Hypothalamus (tissue), 51 donors: ENCODE data around the gene RCE1.
A peak's percentile ranks its signal among the peaks of the same experiment; 100 is the strongest.

Source experiments
- DNase-seq, 51 donors: peaks; one replicate each; lab custom pipeline; 2025; lab: John Stamatoyannopoulos, UW

RCE1 gene

GRCh38 chr11:66868082-66868725 lies 25.0 kb downstream of the RCE1 start:
- no peak for DNase-seq

DNA sequence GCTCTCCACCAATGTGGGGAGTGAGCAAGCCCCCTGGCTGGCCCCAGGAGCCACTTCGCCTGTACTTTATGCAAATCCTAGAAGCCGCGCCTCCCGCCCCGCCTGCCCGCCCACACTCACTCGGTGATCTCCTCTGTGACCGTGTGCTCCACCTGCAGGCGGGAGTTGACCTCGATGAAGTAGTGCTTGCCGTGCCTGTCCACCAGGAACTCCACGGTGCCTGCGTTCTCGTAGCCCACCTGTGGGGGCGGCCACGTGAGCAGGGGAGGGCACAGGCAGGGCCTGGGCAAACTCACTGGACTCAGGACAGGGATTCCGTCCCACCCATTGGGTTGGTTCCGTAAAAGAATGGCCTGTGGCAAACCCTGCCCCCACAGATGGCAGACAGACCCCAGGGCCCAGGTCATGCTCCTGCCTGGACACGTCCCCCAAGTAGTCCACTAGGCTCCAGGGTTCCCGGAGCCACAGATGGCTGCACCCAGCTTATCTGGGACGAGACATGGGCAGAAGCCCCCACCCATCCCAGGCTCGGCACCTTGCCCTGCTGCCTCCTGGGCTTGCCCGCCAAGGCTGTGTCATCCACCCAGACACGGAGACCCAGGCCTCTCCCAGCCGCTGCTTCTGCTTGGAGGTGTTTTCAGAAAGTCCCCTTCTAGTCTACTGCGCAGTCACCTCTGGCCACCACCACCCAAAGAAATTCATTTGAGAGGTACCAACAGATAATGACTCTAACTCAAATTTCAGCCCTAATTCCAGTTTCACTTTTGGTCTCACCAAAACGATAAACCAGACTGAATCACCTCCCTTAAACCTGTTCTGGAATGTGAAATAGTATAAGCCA lies 25.7 kb downstream of the RCE1 start:
- DNase-seq = no peak

DNA sequence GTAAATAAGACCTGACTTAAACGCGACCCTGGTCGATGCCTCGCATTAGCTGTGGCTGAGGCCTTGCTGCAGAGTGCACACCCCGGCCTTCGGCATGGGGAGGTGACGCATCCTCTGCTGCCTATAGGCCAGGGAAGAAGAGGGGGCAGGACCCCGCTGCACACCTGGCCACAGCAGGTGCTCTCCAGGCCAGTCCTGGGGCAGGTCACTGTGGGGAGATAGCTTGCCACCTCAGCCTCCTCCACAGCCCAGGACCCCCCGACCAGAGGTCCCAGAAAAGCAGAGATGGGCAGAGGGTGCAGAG lies 26.3 kb downstream of the RCE1 start:
- DNase-seq = no peak

DNA sequence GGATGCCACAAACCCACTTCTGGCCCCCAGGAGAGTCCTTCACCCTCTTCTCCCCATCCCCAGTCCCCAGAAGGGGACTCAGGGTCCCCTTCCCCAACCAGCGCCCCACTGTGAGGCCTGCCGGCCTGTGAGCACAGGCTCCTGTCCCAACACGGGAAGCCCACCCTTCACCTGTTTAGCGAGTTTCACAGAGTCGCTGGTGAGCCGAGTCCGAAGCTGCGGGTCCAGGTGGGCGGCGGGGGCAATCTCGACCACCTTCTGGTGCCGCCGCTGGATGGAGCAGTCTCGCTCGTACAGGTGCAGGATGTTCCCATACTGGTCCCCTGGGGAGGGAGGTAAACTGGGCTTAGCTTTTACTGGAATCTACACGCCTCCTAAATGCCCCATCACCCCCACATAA lies 26.9 kb downstream of the RCE1 start:
- no peak for DNase-seq

- no peak for DNase-seq
These were observed 27.6 kb downstream of the RCE1 start for GRCh38 chr11:66870616-66871520.

- DNase-seq = no peak
These were observed 28.3 kb downstream of the RCE1 start for GRCh38 chr11:66871521-66871901.

- no peak for DNase-seq
These were observed 31.0 kb downstream of the RCE1 start for GRCh38 chr11:66874232-66874631.

DNA sequence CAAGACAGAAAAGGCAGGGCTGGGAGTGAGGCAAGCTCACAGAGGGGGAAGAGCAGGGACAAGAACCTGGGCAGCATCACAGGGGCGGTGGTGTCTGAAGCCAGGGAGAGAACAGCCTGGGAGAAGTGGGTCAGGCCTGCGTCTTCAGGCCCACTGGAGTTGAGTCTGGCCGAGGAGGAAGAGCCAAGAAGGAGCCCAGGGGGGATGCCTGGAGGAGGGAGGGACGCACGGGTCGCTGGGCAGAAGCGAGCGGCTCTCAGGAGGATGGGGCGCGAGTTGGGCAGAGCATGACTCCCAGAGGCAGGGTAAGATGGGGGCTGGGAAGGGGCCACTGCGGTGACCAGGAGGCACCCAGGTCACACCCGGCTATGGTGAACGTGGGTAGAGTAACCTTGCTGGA lies 32.1 kb downstream of the RCE1 start:
- DNase-seq = no peak

DNA sequence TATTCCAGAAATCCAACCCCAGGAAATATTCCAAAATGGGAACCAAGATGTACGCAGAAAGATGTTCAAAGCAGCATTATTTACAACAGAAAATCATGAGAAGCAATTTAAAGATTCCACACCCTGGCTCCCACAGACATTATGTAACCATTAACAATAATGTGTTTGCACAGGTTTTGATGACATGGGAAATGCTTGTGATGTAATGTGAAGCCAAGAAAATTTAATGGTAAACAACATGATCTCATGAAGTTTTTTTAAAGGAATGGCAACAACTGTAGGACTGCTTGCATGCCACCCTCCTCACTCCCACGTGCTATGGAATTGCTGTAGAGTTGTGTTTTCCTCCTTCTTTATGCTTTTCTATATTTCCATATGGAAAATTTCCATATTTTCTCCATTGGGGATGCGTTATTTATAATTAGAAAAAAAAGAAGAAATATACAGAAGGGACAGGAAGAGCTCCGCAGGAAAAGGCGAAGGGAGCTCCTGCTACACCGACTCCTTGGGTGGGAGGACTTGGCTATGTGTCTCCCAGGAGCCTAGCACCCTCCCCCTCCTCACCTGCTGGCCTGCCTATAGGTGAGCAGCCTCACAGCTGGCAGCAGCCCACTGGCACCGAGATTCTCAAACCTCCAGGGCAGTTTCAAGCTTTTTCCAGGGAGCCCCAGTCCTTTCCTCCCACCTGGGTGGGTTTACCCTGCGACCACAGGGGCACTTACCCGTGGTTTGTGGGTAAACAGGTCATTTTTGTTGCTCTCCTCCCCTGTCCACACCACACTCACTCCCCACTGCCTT lies 34.5 kb downstream of the RCE1 start:
- DNase-seq = no peak

GRCh38 chr11:66878474-66878873 lies 35.2 kb downstream of the RCE1 start:
- no peak for DNase-seq

DNA sequence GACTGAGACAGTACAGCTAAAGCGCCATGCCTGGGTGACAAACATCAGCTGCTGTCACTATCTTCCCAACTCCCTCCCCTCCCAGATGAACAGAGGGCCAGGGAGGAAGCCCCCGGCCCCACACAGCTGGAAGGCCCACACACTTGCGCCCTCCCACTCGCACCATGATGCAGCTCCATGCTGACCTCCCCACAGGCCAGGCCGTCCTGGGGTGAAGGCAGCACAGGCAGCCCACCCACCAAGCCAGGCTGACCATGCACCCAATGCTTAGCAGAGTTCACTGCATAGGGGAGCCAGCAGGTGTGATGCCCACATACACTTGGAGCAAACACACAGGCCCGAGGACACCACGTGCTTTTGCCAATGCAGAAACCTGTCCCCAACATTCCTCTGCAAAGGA lies 35.8 kb downstream of the RCE1 start:
- no peak for DNase-seq

DNA sequence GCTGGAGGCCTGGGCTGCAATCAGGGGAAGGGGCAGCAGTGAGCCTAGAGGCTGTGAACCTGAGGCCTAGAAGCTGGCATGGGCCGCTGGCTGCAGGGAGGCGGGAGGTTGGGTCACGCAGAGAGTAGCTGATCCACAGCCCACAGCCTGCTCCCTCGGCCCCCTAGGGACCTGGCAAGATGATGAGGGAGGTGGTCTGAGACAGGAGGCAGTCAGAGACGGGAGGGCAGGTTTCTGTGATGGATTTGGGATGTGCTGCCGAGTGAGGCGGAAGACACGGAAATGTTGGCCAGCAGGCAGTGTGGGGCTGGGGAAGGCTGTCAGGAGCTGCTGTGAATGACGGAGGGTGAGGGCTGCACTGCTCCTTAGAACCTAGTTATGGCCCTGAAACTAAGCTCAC lies 36.3 kb downstream of the RCE1 start:
- no peak for DNase-seq

DNA sequence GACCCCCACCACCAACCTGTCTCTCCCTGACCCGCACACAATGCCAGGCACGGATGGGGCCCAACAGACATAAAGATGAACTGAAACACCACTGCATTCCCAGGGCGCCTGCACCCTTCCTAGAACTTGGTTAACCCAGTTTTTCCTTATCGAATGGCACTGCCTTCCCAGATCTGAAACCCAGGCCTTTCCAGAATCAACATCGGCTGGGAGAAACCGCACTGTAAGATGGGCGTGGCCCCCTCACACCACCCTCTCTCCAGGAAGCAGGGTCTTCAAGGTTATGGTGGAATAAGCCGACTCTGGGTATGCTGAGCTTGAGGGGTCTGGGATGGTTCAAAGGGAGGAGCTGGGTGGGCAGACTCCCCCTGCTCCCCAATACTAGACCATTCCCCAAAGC lies 36.8 kb downstream of the RCE1 start:
- no peak for DNase-seq

DNA sequence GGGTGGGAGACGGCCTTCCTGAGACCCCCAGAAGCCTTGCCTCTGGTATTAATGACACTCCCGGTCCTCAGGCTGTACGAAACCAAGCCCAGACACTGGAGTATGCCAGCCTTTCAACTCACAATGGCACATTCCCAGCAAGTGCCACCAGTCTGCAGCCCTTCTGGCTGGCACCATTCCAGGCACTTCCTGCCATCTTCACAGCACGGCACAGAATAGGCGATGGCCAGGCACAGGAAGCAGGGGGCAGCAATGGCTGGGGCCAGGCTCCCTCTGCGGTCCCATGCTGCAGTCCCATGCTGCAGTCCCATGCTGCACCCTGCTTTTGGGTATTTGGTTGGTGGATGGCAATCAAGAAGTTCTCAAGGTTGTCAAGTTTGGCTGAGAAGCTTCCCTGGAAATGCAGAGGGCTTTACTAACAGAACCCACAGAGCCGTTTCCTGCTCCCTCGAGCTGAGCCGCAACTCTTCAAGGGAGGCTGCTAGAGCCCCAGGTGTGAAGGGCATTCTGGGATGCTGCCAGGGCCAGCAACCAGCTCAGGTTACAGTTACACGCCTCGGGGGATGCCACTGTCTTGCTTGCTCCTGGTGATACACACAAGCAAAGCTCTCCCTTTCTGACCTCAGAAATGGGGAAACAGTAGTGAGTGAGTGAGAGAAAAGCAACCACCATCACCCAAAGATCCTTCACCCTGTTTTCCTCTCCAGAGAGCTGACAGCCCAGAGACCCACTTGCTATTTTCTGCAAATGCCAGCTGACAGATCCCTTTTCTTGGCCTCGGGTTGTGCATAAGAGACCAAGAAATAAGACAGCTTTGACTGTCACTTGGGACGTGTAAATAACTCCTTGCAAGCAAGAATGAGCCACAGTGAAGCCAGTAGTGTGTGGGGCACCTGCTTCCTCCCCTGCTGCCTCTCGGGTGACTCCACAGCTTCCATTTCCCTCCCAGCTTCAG lies 37.5 kb downstream of the RCE1 start:
- DNase-seq = peak in 33 of 51 donors; percentile 11 to 75 (median 50)

- no peak for DNase-seq
These were observed 38.2 kb downstream of the RCE1 start for GRCh38 chr11:66881451-66881835.

- peak in 7 of 51 donors; percentile 33 to 69 (median 48) for DNase-seq
These were observed 38.7 kb downstream of the RCE1 start for GRCh38 chr11:66881927-66882452.

DNA sequence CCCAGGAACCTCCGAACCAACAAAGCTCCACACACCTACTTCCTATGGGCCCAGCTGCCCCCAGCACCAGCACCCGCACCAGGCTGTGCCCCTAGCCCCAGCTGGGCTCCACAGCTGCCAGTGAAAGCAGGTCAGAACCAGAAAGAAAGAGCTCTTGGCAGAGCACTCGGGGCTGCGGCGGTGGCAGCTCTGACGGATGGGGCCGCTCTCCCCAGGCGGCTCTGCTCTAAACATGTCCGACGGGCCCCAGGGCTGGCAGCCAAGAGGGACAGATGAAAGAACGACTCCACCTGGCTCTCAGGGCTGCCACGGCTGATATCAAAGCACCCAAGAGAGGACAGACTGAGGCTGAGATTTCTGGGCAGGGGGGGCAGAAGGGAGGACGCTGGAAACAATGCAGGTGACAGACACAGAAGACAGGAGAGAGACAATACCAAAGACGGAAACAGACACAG lies 39.3 kb downstream of the RCE1 start:
- peak in 39 of 51 donors; percentile 27 to 80 (median 60) for DNase-seq

- peak; percentile 23 to 86 (median 74) for DNase-seq
These were observed 40.0 kb downstream of the RCE1 start for GRCh38 chr11:66883016-66883965.
